Jurkat, Clone E6-1 (cell line): Measurements from ENCODE around the gene ZNF222. TPM values are rescaled to one million over a fixed set of nuclear protein-coding genes. Genes with fewer than 3 reads are reported as not detected.

Experiments
- DNase-seq: peaks from one replicate; pipeline ENCODE4 v3.0.0-alpha.2; 2011; ENCODE audit warnings: low read depth, low spot score
- H3K4me3 ChIP-seq: 2 replicates; pipeline ENCODE4 v1.5.1; 2011; ENCODE audit warnings: mild to moderate bottlenecking, low read length, control low read depth, moderate library complexity
- polyA plus RNA-seq: library from polyadenylated mRNA; unstranded; fragments of >200 nt; gene quantifications from one replicate; pipeline ENCODE4 v1.2.1, GENCODE V29; 2012; ENCODE audit warnings: missing spikeins; ENCODE audit not compliant: insufficient read length, insufficient read depth

ZNF222 gene
- not detected for polyA plus RNA-seq

DNA sequence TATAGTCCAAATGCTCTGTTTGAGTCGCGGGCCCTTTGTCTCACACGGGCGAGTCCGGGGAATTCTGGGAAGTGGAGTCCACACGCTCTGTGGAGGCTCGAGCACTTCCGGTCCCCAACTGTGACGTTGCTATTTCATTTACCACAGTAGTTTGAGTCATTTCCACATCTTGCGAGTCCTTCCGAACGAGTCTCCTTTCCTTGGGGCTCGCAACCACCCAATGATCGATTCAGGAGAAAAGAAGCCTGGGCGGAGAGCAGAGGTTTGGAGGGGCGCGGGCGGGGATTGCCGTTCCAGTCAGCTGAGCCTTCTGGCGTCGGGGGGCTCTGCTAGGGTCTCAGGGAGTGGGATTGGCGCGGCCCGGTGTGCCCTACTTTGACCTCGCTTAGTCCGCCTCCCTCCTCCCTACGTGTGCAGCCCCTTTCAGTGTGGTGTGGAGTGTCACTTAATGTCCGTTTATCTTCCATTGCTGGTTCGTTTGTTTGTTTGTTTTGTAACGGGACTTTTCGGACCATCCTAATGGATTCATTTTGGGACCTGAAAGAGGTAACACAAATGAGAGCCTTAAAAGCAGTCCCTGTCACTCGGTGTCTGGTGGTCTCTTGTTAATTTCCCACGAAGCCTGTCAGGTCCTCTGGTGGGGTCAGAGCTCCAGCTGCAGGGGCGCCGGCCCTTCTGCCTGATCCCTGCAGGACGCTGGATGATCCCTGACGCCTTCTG lies at the start of gene ZNF222:
Gene ZNF222 (plus strand): TSS at position 163 of the 720 bp plus-strand sequence. CDS start 58 bp downstream, at position 221.
- peak; percentile 46 for DNase-seq
- peak within 1 kb of the TSS; percentile 49 for H3K4me3 ChIP-seq

DNA sequence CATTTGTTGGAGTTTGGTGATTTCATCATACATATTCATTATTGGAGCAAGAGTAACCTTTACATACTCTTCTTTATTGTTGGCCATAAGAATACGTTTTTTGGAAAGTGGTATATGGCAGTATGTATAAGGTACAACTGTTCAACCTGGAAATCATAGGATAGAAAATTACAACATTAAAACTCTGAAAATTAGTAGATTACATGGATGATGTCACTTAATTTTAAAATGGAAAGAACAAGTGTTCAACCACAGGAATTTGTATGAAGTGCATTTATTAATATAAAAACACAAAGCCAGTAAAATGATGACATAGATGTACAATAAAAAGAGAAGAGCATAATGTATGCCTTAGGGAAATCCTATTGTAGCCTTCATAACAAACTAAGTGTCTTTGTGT lies 48.4 kb upstream of the ZNF222 start:
- DNase-seq = no peak

DNA sequence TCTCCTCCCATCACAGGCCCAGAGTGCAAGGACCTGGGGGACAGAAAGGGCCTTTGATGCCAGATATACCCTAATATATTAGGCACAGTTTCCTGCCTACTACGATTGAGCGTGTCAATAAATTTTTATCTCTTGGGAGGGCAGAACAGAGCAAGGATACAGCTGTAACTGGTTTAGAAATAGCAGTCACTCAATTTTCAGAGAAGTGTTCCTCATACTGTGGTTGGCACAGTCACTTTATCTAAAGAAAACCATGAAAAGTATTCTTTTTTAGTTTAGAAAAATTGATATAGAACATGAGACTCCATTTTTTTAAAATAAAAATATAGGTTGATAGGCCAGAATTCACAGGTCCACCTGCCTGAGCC lies 41.7 kb upstream of the ZNF222 start:
- no peak for DNase-seq
- H3K4me3 ChIP-seq = no peak overlapping the region

More for the DNA sequence above, 48.4 kb upstream of the ZNF222 start:
- no peak overlapping the region for H3K4me3 ChIP-seq

DNA sequence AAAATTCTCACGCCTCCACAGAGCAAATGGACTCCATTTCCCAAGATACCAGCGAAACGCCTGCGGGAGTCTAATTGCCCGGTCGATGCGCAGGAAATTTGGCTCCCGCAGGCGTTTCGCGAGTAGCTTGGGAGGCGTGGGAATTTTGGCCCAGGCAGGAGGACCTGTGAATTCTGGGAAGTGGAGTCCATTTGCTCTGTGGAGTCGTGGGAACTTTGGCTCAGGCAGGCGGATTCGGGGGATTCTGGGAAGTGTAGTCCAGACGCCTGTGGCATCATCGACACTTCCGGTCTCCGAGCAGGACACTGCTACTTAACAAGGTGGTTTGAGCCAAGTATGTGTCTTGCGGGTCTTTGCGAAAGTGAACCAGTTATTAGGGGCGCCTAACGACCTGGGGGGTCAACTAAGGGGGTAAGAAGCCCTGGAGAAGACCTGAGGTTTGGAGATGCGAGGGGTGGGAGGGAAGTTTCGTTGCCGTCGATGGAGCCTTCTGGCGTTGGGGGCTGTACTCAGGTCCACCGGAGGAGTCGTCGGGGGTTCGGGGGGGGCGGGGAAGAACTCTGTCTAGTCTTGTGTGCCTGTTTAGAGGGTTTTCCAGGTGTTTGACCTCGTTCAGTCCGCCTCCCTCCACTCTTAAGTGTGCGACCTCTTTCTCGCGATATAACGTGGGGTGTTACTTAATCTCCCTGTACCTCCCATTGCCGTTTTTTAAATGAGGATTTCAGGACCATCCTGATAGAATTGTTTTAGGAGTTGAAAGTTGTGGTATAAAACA lies 41.1 kb upstream of the ZNF222 start, which contains the start of gene ZNF155:
Gene ZNF155 (plus strand): TSS at position 277 of the 775 bp plus-strand sequence. CDS start 4,356 bp downstream, outside the sequence.
- DNase-seq = no peak
- no peak within 1 kb of the TSS for H3K4me3 ChIP-seq

DNA sequence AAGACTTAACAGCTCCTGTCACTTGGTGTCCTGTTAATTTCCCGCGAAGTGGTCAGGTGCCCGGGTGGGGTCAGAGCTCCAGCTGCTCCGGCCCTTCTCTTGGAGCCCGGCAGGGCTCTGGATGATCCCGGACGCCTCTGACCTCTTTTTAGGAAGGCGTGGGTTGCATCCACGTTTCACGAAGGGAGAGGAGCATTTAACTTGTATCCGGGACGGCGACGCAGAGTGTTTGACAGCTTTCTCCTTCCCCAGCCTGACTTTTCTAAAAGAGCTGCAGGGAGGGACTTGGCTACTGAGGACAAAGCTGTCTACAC lies 40.5 kb upstream of the ZNF222 start:
- no peak overlapping the region for H3K4me3 ChIP-seq
- DNase-seq = no peak

DNA sequence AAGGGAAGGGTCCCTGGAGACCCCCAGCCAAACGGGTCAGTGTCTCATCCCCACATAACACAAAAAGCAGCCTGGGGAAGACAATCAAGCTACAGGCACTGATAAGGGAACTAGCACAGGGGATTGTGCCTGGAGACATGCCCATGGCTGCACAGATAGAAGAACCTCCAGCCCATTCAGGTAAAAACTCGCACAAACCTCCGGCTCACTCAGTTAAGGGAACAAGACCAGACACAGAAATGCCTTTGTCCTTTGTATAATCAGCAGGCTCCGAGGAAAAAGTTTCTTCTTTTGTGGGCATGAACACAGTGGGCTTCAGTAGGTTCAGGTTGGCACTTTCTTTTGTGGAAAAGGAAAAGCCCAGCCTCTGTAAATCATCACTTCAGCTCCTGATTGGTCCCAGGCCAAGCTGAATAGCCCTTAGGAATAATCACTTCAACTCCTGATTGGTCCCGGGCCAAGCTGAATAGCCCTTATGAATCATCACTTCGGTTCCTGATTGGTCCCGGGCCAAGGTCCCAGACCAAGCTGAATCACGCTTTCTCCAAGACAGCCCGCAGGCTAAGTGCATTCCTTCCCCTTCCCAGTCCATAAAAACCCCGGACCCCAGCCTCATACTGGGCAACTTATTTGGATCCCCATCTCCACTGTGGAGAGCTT lies 27.4 kb upstream of the ZNF222 start:
- H3K4me3 ChIP-seq = no peak overlapping the region
- DNase-seq = no peak

DNA sequence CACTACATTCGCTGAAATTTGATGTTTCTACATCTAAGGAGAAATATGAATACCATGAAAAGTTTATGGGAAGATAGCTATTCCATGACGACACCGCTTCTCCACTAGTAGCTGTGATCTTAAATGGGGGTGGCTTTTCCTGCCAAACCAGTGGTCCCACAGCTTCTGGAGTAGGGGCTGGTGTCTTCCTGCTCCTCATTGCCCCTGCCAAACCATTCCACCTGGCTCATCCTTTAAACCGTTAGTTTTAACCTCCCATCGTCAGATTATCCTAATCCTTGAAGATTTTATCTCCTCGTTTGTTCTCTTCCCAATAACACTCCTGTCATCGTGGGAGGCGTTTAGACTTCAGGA lies 23.0 kb upstream of the ZNF222 start:
- DNase-seq = no peak
- peak overlapping the region; percentile 67 for H3K4me3 ChIP-seq

DNA sequence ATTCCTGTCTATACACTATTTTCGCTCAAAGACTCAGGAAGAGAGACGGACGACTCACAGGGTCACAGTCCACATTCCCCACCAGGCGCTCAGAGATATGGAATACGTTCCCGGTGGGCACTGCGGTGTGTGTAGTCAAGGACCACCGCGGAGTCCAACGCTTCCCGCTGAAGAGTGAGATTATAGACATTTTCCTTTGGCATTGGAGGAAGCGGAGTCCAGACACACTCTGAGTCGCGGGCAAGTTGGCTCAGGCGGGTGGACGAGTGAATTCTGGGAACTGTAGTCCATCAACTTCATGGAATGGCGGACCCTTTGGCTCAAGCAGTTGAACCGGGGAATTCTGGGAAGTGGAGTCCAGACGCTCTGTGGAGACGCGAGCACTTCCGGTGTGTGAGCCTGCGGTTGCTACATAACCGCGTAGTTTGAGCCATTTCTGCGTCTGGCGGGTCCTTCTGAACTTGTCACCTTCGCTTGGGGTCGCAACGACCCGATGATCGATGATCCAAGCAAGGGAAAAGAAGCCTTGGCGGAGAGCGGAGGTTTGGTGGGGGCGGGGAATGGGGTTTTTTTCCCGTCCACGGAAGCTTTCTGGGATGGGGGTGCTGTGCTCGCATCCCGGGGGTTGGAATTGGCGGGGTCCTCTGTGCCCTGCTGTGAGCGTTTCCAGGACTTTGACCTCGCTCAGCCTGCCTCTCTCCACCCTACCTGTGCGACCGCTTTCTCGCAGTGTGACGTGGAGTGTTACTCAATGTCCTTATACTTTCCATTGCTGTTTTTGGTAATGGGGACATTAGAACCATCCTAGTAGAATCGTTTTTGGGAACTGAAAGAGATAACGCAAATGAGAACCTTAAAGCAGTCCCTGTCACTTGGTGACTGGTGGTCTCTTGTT lies 22.4 kb upstream of the ZNF222 start, which contains the start of gene ZNF230:
Gene ZNF230 (plus strand): TSS at position 392 of the 895 bp plus-strand sequence. CDS start 4,122 bp downstream, outside the sequence.
- H3K4me3 ChIP-seq = peak within 1 kb of the TSS; percentile 67
- peak; percentile 79 for DNase-seq

DNA sequence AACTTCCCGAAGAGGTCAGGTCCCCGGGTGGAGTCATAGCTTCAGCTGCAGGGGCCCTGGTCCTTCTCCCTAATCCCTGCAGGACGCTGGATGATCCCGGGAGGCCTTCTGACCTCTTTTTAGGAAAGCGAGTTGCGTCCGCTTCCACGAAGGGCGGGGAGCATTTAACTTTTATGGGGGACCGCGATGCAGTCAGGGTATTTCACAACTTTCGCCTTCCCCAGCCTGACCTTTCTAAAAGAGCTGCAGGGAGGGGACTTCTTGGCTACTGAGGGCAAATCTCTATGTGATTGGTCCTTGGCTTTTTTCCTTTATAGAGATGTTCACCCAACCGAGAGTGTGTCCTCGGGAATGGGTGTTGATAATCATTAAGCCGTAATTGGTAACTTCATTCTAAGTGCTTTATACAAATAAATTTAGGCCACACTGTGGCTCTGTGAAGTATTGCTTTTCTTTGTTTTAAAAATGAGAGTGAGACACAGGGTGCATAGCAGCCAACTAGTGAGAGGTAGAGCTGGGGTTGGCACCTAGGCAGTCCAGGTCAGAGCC lies 21.6 kb upstream of the ZNF222 start:
- H3K4me3 ChIP-seq = peak overlapping the region; percentile 67
- DNase-seq = peak; percentile 8

DNA sequence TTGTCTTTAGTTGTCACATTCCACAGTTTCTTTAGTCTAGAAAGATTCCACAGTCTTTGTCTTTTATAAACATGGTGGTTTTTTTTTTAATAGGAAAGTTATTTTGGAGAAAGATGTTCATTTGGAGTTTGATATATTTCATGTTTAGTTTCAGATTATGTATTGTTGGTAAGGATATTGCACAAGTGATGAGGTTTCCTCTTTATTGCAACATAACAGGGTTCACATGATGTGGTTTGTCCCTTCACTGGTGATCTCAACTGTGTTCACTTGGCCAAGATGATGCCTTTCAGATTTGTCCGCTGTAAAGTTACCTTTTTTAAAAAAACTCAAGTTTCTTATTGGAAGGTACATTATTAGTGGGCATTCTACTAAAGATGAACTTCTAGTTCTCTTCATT lies 19.2 kb upstream of the ZNF222 start:
- no peak overlapping the region for H3K4me3 ChIP-seq
- no peak for DNase-seq

DNA sequence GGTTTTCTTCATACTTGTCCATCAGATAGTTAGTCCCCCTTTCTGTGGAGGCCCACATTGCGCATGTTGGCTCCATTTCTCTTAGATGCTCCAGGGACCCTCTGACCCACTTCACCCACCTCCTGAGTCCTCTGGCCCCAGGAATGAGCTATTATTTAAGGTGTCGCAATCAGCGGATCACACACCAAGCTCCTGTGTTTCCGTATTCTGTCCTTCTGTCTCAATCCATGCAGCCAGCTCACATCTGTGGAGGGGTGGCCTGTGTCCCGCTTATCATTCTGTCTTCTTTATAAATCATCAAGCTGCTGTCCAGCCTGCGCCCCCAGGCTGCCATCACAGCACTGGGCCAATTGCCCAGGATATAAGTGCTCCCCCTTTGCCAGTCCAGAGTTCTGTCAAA lies 17.7 kb upstream of the ZNF222 start:
- DNase-seq = no peak
- no peak overlapping the region for H3K4me3 ChIP-seq

DNA sequence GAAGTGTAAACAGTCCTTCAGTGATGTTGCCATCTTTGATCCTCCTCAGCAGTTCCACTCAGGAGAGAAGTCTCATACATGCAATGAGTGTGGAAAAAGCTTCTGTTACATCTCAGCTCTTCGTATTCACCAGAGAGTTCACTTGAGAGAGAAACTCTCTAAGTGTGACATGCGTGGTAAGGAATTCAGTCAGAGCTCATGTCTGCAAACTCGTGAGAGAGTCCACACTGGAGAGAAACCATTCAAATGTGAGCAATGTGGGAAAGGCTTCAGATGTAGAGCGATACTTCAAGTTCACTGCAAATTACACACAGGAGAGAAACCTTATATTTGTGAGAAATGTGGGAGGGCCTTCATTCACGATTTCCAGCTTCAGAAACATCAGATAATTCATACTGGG lies 14.7 kb upstream of the ZNF222 start:
- no peak for DNase-seq
- H3K4me3 ChIP-seq = no peak overlapping the region

DNA sequence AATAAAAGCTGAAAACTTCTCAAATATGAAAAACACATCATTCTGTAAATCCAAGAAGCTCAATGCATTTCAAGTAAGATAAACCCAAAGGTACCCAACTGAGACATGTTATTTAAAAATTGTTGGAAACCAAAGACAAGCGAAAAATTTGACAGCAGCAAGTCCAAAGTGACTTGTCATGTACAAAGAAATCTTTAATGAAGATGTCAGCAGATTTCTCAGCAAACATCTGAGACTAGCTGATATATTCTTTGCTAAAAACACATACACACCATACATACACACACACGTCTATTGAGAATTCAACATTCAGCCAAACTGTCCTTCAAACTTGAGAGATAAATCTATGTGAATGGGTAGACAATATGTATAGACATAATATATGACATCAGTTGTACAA lies 5.7 kb upstream of the ZNF222 start:
- H3K4me3 ChIP-seq = no peak overlapping the region
- DNase-seq = no peak

DNA sequence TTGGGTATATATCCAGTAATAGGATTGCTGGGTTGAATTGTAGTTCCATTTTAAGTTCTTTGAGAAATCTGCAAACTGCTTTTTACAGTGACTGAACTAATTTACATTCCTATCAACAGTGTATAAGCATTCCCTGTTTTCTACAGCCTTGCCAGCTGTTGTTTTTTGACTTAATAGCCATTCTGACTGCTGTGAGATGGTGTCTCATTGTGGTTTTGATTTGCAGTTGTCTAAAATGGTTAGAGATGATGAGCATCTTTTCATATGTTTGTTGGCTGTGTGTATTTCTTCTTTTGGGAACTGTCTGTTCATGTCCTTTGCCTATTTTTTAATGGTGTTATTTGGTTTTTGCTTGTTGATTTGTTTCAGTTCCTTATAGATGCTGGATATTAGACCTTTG lies 4.0 kb upstream of the ZNF222 start:
- DNase-seq = no peak
- H3K4me3 ChIP-seq = no peak overlapping the region

DNA sequence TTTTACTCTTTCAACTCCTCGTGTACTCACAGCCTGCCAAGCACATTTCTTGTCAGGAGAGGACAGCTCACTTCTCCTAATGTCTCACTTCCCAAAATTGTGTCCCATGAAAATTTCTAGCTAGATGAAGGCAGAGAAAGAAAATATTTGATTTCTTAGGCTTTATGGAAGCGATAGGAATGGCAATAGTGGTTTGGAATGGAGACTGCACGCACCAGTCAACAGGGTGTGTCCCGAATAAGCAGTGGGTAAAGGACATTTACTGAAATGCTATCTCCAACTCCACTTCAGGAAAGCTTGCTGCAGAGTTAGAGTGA lies 321 bp upstream of the ZNF222 start:
- H3K4me3 ChIP-seq = peak overlapping the region; percentile 49
- DNase-seq = no peak

DNA sequence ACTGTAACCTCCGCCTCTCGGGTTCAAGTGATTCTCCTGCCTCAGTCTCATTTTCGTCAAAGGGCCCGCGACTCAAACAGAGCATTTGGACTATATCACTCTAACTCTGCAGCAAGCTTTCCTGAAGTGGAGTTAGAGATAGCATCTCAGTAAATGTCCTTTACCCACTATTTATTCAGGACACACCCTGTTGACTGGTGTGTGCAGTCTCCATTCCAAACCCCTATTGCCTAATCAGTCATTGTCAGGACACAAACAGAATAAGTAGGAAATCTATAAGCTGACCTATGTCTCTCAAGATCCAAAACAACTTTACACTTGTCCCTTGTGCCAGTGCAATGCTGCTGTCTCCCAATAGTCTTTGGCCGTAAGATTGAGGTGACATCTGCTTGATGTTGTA lies 1.4 kb downstream of the ZNF222 start:
- no peak overlapping the region for H3K4me3 ChIP-seq
- no peak for DNase-seq

DNA sequence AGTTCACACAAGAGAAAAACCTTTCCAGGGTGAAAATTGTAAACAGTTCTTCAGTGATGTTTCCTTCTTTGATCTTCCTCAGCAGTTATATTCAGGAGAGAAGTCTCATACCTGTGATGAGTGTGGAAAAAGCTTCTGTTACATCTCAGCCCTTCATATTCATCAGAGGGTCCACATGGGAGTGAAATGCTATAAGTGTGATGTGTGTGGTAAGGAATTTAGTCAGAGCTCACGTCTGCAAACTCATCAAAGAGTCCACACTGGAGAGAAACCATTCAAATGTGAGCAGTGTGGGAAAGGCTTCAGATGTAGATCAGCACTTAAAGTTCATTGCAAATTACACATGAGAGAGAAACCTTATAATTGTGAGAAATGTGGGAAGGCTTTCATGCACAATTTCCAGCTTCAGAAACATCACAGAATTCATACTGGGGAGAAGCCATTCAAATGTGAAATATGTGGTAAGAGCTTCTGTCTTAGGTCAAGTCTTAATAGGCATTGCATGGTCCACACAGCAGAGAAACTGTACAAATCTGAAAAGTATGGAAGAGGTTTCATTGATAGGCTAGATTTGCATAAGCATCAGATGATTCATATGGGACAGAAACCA lies 6.9 kb downstream of the ZNF222 start:
- DNase-seq = no peak
- H3K4me3 ChIP-seq = no peak overlapping the region

DNA sequence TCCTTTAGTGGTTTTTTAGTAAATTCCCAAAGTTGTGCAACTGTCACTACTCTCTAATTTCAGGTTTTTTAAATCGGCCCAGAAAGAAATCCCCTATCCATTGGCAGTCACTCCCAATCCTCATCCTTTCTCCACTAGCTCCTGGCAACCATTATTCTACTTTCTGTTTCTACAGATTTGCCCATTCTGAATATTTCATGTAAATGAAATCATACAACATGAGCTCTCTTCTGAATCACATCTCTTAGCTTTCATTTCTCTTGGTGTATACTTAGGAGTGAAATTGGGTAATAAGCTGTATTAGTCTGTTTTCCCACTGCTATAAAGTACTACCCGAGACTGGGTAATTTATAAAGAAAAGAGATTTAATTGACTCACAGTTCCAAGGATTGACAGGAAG lies 17.0 kb downstream of the ZNF222 start:
- DNase-seq = no peak
- no peak overlapping the region for H3K4me3 ChIP-seq
